PC-9 (cell line): Measurements from ENCODE around the gene SPPL2B. TPM values are rescaled to one million over a fixed set of nuclear protein-coding genes. Genes with fewer than 3 reads are reported as not detected.

Source experiments
- BruUV-seq: library from RNA; stranded (reverse); fragments of 400-500 nt; replicated peaks from 2 replicates; lab custom pipeline; 2021; lab: Mats Ljungman, UMichigan
- CTCF ChIA-PET: fragments of 300-600 bp; sonication (Branson Sonifier 250); formaldehyde crosslinking; loops from one replicate; lab custom pipeline; 2022; ENCODE audit warnings: antibody characterized with exemption; lab: Charles Lee
- POLR2A ChIA-PET: fragments of 300-600 bp; sonication (Branson Sonifier 250); formaldehyde crosslinking; loops from one replicate; lab custom pipeline; 2022; ENCODE audit warnings: antibody characterized with exemption; ENCODE audit not compliant: unreplicated experiment; lab: Charles Lee
- DNase-seq, 2 experiments: peaks; one replicate each; pipeline versions ENCODE4 v3.0.0 to v3.0.0-alpha.2; 2015 to 2022; ENCODE audit warnings: mixed read lengths in 1 of 2
- H2AFZ ChIP-seq: fragments of 200-600 bp; sonication (generic); 2 replicates; pipeline ENCODE4 v1.8.1; 2017; ENCODE audit warnings: antibody characterized with exemption
- H3F3A ChIP-seq: fragments of 200-600 bp; sonication (generic); 2 replicates; pipeline ENCODE4 v1.8.1; 2017; ENCODE audit warnings: antibody characterized with exemption, mild to moderate bottlenecking, low read depth; ENCODE audit not compliant: insufficient read depth
- H3K27ac ChIP-seq: fragments of 200-600 bp; sonication (generic); 2 replicates; pipeline ENCODE4 v1.6.1; 2016; ENCODE audit warnings: mixed run types
- H3K27me3 ChIP-seq: fragments of 200-600 bp; sonication (generic); 2 replicates; pipeline ENCODE4 v1.6.1; 2016; ENCODE audit warnings: low read depth, mixed run types; ENCODE audit not compliant: insufficient read depth
- H3K36me3 ChIP-seq: fragments of 200-600 bp; sonication (generic); 2 replicates; pipeline ENCODE4 v1.6.1; 2016; ENCODE audit warnings: low read depth, mixed run types
- H3K4me1 ChIP-seq: fragments of 200-600 bp; sonication (generic); replicated peaks from 2 replicates; pipeline ENCODE4 v1.6.1; 2016; ENCODE audit warnings: mixed run types; ENCODE audit not compliant: insufficient read depth
- H3K4me2 ChIP-seq: fragments of 200-600 bp; sonication (generic); 2 replicates; pipeline ENCODE4 v1.6.1; 2017; ENCODE audit warnings: mixed run types
- H3K4me3 ChIP-seq: fragments of 200-600 bp; sonication (generic); 2 replicates; pipeline ENCODE4 v1.6.1; 2016; ENCODE audit warnings: mixed run types
- H3K79me2 ChIP-seq: fragments of 200-600 bp; sonication (generic); 2 replicates; pipeline ENCODE4 v1.6.1; 2017; ENCODE audit warnings: low read depth, mixed run types
- H3K9me2 ChIP-seq: fragments of 200-600 bp; sonication (generic); 2 replicates; pipeline ENCODE4 v1.8.1; 2017; ENCODE audit warnings: mild to moderate bottlenecking; ENCODE audit not compliant: insufficient read depth
- H3K9me3 ChIP-seq: fragments of 200-600 bp; sonication (generic); 2 replicates; pipeline ENCODE4 v1.8.1; 2016; ENCODE audit warnings: low read depth; ENCODE audit not compliant: insufficient read depth
- H4K20me1 ChIP-seq: fragments of 200-600 bp; sonication (generic); 2 replicates; pipeline ENCODE4 v1.8.1; 2017; ENCODE audit not compliant: insufficient read depth
- EZH2 ChIP-seq: fragments of 200-600 bp; sonication (generic); IDR thresholded peaks from 2 replicates; pipeline ENCODE4 v1.8.0; 2017; ENCODE audit warnings: antibody characterized with exemption, low read depth
- intact Hi-C: fragments of 100-400 bp; cut with micrococcal nuclease; formaldehyde crosslinking; loops from one replicate; pipeline ENCODE4 v1.10.0; 2022; ENCODE audit not compliant: unreplicated experiment
- total RNA-seq: library from RNA; stranded (reverse); gene quantifications from 2 replicates; pipeline ENCODE4 v1.2.3, GENCODE V29; 2021
- TF ChIP-seq, protein P1 (sequence below): fragments of 200-600 bp; sonication (generic); conservative IDR thresholded peaks from 2 replicates; pipeline ENCODE4 v1.6.1; 2017; ENCODE audit warnings: mixed run types, antibody characterized with exemption, mild to moderate bottlenecking, moderate library complexity

The SPPL2B gene
- total RNA-seq, 1 experiment from 2014 or later: 49.6 TPM

DNA sequence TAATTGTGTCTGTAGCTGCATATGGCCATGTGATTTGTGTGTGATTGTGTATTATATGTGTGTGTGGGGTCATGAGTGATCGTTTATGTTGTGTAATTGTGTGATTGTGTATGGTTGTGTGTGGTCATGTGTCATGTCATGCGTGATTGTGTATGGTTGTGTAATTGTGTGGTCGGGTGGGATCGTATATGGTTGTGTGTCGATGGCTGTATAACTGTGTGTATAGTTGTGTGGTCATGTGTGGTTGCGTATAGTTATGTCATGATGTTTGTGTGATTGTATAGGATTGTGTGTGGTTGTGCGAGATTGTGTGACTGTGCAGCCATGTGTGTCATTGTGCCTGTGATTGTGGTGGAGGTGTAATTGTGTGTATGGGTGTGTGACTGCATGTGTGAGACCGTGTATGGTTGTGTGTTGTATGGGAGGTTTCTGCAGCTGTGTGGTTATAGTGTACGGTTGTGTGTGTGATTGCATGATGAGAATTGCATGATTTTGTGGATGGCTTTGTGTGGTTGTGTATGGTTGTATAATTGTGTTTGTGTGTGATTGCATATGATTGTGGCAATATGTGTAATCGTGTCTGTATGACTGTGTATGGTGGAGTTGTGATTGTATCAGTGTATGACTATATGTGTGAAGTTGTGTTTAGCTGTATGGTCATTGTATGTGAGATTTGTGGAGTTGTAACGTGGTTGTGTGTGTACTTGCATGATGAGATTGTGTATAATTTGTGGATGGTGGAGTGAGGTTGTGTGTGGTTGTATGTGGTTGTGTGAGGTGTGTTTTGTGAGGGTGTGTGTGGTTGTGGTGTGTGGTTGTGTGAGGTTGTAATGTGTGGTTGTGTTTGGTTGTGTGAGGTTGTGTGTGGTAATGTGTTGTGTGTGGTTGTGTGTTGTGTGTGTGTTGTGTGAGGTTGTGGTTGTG lies 33.8 kb downstream of the SPPL2B start:
- intact Hi-C loops: no loop called here
- CTCF ChIA-PET: no interaction called here
- TF ChIP-seq, protein P1, sequence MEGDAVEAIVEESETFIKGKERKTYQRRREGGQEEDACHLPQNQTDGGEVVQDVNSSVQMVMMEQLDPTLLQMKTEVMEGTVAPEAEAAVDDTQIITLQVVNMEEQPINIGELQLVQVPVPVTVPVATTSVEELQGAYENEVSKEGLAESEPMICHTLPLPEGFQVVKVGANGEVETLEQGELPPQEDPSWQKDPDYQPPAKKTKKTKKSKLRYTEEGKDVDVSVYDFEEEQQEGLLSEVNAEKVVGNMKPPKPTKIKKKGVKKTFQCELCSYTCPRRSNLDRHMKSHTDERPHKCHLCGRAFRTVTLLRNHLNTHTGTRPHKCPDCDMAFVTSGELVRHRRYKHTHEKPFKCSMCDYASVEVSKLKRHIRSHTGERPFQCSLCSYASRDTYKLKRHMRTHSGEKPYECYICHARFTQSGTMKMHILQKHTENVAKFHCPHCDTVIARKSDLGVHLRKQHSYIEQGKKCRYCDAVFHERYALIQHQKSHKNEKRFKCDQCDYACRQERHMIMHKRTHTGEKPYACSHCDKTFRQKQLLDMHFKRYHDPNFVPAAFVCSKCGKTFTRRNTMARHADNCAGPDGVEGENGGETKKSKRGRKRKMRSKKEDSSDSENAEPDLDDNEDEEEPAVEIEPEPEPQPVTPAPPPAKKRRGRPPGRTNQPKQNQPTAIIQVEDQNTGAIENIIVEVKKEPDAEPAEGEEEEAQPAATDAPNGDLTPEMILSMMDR: no peak
- TF ChIP-seq EZH2: no peak

DNA sequence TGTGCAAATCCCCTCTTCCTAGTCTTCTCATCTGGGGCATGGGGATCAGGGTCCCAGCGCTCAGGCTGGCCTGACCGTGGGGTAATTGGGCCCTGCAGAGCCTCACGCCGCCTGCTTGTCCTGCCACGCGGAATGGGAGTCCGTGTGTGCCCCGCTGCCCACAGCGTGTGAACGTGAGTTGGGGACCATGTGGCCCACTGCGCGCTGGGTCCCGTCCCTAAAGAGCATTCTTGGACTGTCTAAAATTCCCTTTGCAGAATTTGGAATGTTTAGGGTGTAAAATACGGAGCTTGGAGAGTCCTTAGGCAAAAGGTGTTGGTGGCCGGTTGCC lies 34.5 kb downstream of the SPPL2B start:
- Histone ChIP-seq H3K9me2 (no peaks in the 10 kb centered on the region), H3K9me3 (no peaks in the 10 kb centered on the region), H3K27ac (no peak overlapping the region), H4K20me1 (no peaks in the 10 kb centered on the region), H2AFZ (no peak overlapping the region), H3K4me1 (no peaks in the 10 kb centered on the region), H3K79me2 (no peaks in the 10 kb centered on the region), H3F3A (no peaks in the 10 kb centered on the region), H3K27me3 (peaks cover 16% of the 10 kb centered on the region), H3K36me3 (no peaks in the 10 kb centered on the region), H3K4me3 (no peak overlapping the region), H3K4me2 (no peak overlapping the region)
- intact Hi-C loops: no loop called here
- ChIA-PET CTCF (no interaction called here), POLR2A (no interaction called here)
- no peak for DNase-seq
- BruUV-seq: no TSS peak
- TF ChIP-seq, protein P1: no peak
- TF ChIP-seq EZH2: no peak

More for the DNA sequence above, 33.8 kb downstream of the SPPL2B start:
- peaks cover 16% of the 10 kb centered on the region for H3K27me3 ChIP-seq
- H3K4me1 ChIP-seq: no peaks in the 10 kb centered on the region
- no TSS peak for BruUV-seq
- H3K4me3 ChIP-seq: no peak overlapping the region
- H4K20me1 ChIP-seq: no peaks in the 10 kb centered on the region
- no peaks in the 10 kb centered on the region for H3K79me2 ChIP-seq
- no peaks in the 10 kb centered on the region for H3F3A ChIP-seq
- H3K27ac ChIP-seq: no peak overlapping the region
- no peaks in the 10 kb centered on the region for H3K36me3 ChIP-seq
- no peak overlapping the region for H2AFZ ChIP-seq
- DNase-seq: no peak
- POLR2A ChIA-PET: no interaction called here
- no peaks in the 10 kb centered on the region for H3K9me2 ChIP-seq
- no peak overlapping the region for H3K4me2 ChIP-seq
- no peaks in the 10 kb centered on the region for H3K9me3 ChIP-seq

DNA sequence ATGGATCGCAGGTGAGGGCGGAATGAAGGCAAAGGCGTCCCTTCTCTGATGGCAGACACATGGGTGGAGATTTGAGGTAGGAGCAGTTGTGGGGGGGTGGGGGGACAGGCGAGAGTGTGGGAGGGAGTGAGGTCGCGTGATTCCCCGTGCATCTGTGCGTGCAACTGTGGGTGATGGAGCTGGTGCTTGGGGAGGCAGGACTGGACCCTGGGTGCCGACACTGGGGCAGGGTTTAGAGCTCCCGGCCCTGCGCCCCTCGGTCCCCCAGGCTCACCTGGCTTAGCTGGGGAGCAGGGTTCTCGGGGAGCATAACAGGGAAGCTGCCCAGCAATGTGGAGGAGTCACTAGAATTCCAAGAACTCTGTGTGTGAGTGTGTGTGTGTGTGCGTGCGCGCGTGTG lies 34.9 kb downstream of the SPPL2B start:
- CTCF ChIA-PET: no interaction called here
- Histone ChIP-seq H3K4me3 (no peak overlapping the region), H4K20me1 (no peaks in the 10 kb centered on the region), H3K4me1 (no peaks in the 10 kb centered on the region), H2AFZ (no peak overlapping the region), H3K9me2 (no peaks in the 10 kb centered on the region), H3K27me3 (peaks cover 16% of the 10 kb centered on the region), H3K4me2 (no peak overlapping the region), H3K79me2 (no peaks in the 10 kb centered on the region), H3K36me3 (no peaks in the 10 kb centered on the region), H3K9me3 (no peaks in the 10 kb centered on the region), H3F3A (no peaks in the 10 kb centered on the region), H3K27ac (no peak overlapping the region)
- no peak for DNase-seq
- TF ChIP-seq, protein P1: no peak
- TF ChIP-seq EZH2: no peak
- POLR2A ChIA-PET: interaction anchor here (0.6 kb wide), 1 partner anchor 453 kb away, joined by 8 read pairs; no protein-coding TSS in a partner anchor
- no TSS peak for BruUV-seq
- intact Hi-C loops: no loop called here
